A549 (cell line): ENCODE data around the gene PRL.

ENCODE experiments used
- CBX2 ChIP-seq: fragments of 200-600 bp; sonication (generic); IDR thresholded peaks from 2 replicates; pipeline ENCODE4 v1.6.1; 2016; ENCODE audit warnings: low read depth, mild to moderate bottlenecking, borderline replicate concordance
- CHD4 ChIP-seq: fragments of 200-600 bp; sonication (generic); IDR thresholded peaks from 2 replicates; pipeline ENCODE4 v1.6.1; 2016; ENCODE audit warnings: antibody characterized with exemption, mild to moderate bottlenecking, borderline replicate concordance
- CTCF ChIP-seq: fragments of >200 bp; sonication (Bioruptor Twin); formaldehyde crosslinking; IDR thresholded peaks from 3 replicates; pipeline ENCODE4 v1.5.1; 2016
- ELK1 ChIP-seq: fragments of 150-350 bp; IDR thresholded peaks from 2 replicates; pipeline ENCODE4 v1.6.1; 2014; ENCODE audit warnings: low read depth, mild to moderate bottlenecking, low read length
- MAFK ChIP-seq: fragments of 450-650 bp; IDR thresholded peaks from 2 replicates; pipeline ENCODE4 v1.6.1; 2014; ENCODE audit not compliant: partially characterized antibody
- MYC ChIP-seq: IDR thresholded peaks from 2 replicates; pipeline ENCODE4 v1.6.1; 2012; ENCODE audit warnings: mild to moderate bottlenecking, inconsistent platforms, low read length, improper control_type of control experiment, borderline replicate concordance
- POLR2A ChIP-seq: IDR thresholded peaks from 2 replicates; pipeline ENCODE4 v1.6.1; 2012; ENCODE audit warnings: mild to moderate bottlenecking, low read length
- RCOR1 ChIP-seq: fragments of 150-350 bp; IDR thresholded peaks from 2 replicates; pipeline ENCODE4 v1.6.1; 2014; ENCODE audit warnings: antibody characterized with exemption, low read length, low read depth

- no peak for TF ChIP-seq CTCF
- no peak for TF ChIP-seq CHD4
- TF ChIP-seq POLR2A, result no peak
- no peak for TF ChIP-seq ELK1
- TF ChIP-seq MYC, result no peak
- TF ChIP-seq MAFK, result no peak
- no peak for TF ChIP-seq CBX2
- no peak for TF ChIP-seq RCOR1
Observed at GRCh38 chr6:22325481-22325880, 28.6 kb upstream of the PRL start.
